ENCODE results near the gene ATP2B1. TPM values are rescaled to one million over a fixed set of nuclear protein-coding genes. Genes with fewer than 3 reads are reported as not detected.

Gene ATP2B1
- total RNA-seq, 1 donor from 2014 or later: 15.7 TPM

- no peak for DNase-seq (ENCODE audit: low read depth in 2 of 2)
Observed at GRCh38 chr12:89661706-89662330, 46.8 kb downstream of the ATP2B1 start.

GRCh38 chr12:89657739-89658138, 50.9 kb downstream of the ATP2B1 start:
- DNase-seq (ENCODE audit: low read depth in 2 of 2): no peak

DNA sequence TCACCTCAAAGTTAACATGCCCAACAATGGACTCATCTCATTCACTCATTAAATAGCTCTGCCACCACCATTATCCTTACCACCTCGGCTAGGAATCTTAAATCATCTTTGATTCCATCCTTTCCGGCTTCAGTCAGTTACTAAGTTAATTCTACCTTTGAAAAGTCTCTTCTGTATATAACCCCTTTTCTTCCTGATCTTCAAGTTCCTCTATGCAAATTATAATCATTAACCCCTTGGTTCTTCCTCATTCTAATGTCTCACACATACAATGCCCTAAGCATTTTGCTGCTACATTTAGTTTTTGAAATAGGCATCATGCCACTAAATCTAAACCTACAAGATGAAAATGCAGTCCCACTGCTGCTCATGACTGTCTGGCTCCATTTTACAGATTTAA, 51.6 kb downstream of the ATP2B1 start:
- DNase-seq (ENCODE audit: low read depth in 2 of 2): no peak

GRCh38 chr12:89655841-89656240, 52.8 kb downstream of the ATP2B1 start:
- DNase-seq (ENCODE audit: low read depth in 2 of 2): peak in 1 of 2 donors; percentile 27

DNA sequence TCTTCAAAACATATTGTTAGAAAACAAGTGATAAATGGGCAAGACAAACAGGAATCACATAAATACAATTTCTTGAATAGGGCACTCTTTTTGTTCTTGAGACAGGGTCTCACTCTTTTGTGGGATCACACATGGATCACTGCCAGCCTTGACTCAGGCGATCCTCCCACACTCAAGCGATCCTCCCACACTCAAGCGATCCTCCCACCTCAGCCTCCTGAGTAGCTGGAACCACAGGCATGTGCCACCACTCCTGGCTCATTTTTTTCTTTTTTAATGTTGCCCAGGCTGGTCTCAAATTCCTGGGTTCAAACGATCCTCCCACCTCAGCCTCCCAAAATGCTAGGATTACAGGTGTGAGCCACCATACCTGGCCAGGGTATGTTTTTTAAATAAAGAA, 57.4 kb downstream of the ATP2B1 start:
- DNase-seq (ENCODE audit: low read depth in 2 of 2): no peak

- DNase-seq (ENCODE audit: low read depth in 2 of 2): peak in 1 of 2 donors; percentile 15
Observed at GRCh38 chr12:89650239-89650638, 58.4 kb downstream of the ATP2B1 start.

GRCh38 chr12:89649820-89650219, 58.8 kb downstream of the ATP2B1 start:
- no peak for DNase-seq (ENCODE audit: low read depth in 2 of 2)

- no peak for DNase-seq (ENCODE audit: low read depth in 2 of 2)
Observed at GRCh38 chr12:89649139-89649538, 59.5 kb downstream of the ATP2B1 start.

DNA sequence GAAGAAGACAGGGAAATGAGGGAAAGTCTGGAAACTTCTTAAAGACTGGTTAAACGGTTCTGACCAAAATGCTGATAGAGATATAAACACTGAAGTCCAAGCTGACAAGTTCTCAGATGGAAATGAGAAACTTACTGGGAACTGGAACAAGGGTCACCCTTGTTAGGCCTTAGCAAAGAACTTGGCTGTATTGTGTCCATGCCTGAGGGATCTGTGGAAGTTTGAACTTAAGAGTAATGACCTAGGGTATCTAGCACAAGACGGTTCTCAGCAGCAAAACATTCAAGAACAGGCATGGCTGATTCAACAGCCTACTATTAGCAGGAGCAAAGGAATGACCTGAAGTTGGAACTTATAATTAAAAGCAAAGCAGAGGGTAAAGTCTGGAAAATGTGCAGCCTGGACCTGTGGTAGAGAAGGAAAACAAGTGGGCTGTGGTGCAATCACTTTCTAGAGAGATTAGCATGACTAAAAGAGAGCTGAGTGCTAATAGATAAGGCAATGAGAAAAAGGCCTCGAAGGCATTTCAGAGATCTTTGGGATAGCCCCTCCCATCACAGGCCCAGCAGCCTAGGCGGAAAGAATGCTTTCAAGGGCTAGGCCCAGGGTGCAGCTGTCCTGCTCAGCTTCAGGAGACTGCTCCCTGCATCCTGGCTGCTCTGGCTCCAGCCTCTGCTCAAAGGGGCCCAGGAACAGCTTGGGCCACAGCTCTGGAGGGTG, 60.3 kb downstream of the ATP2B1 start:
- DNase-seq (ENCODE audit: low read depth in 2 of 2): no peak

DNA sequence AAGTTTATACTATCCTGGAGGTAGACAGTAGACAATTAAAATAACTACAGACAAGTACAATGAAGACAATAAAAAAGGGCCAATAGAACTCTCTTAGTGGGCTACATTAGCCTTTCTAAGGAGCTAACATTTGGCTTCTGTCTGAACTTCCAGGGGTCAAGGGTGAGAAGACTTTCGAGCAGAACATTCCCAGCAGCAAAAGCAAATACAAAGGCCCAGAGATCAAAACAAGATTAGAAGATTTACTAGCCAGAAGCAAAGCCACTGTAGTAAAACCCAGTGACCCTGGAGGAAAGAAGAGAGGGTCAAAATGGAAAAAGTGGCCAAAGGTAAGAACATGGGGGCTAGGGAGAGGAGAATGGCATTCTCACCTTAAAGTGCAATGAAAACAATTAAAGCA, 63.2 kb downstream of the ATP2B1 start:
- DNase-seq (ENCODE audit: low read depth in 2 of 2): no peak

DNA sequence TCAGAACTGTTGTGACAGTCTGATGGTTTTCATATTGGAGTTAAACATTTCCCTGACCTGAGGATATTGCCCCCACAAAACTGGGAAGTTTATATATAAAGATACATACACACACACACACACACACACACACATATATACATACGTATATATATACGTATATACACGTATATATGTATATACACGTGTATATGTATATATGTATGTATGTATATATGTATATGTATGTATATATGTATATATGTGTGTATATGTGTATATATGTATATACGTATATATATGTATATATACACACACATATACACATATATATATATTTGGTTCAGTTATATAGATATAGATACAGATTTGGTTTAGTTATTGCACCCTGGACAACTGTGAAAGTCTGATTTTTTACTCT, 65.7 kb downstream of the ATP2B1 start:
- DNase-seq (ENCODE audit: low read depth in 2 of 2): no peak

- no peak for DNase-seq (ENCODE audit: low read depth in 2 of 2)
Observed at GRCh38 chr12:89636776-89637160, 71.9 kb downstream of the ATP2B1 start.

DNA sequence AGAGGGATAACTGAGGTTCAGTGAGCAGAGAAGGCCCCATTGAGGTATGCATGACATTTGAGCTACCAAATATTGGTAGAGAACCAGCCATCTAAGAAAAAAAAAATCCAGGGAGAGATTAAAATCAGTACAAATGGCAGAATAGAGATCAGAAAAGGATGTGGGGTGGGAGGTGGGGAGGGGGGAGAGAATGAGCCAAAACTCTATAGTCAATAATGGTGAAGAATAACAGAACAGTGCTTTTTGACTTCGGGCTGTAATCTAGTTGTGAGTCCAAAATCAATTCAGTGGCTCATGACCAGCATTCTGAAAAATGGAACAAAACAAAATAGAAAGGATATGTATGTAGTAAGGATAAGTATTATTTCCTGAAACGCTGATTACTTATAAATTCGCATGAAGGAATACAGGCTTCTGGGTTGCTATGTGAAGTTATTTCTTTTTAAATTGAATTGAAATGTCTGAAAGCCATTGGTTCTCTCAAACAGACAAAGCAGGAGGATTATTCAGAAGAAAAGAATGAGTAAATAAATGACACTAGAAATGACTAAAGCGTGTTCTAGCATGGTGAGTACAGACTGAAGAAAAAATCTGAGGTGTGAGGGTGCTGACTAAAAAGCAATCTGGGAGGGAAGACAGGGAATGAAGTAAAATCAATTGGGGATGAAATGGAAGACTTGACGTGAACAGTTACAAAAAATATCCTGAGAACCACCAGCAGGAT, 72.4 kb downstream of the ATP2B1 start:
- DNase-seq (ENCODE audit: low read depth in 2 of 2): no peak

- no peak for DNase-seq (ENCODE audit: low read depth in 2 of 2)
Observed at GRCh38 chr12:89634508-89634907, 74.1 kb downstream of the ATP2B1 start.

- DNase-seq (ENCODE audit: low read depth in 2 of 2): no peak
Observed at GRCh38 chr12:89632778-89633177, 75.9 kb downstream of the ATP2B1 start.

GRCh38 chr12:89622115-89622514, 86.5 kb downstream of the ATP2B1 start:
- DNase-seq (ENCODE audit: low read depth in 2 of 2): no peak

DNA sequence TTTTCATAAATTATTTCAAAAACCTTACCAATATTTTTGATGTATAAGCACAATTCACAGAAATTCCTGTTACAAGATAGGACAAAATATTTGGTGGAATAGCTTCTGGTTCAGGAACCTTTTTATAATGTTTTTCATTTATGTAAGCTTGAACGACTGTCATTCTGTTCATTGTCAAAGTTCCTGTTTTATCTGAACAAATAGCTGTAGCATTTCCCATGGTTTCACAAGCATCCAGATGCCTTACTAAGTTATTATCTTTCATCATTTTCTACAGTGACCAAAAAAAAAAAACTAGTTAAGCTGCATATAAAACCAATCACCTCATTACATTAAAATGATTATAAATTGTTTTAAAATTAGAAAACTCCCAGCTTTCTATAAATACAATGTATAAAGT, 87.1 kb downstream of the ATP2B1 start:
- peak in 1 of 2 donors; percentile 30 for DNase-seq (ENCODE audit: low read depth in 2 of 2)

DNA sequence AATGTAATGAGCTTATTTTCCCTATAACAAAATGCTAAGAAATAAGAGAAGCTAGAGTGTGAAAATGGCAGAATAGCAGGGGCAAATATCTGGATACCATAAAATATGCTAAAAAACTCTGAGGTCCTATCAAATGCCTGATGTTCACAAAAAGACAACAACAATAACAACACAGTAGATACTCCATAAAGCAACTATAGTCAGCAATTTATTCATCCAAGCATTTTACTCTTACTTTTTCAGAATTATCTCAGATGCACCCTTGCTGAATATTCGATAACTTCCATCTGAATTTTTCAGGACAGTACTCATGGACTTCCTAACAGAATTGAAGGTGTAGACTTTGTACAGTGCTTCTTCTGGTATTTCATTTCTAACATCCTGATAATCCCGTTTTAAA, 88.9 kb downstream of the ATP2B1 start:
- no peak for DNase-seq (ENCODE audit: low read depth in 2 of 2)

- DNase-seq (ENCODE audit: low read depth in 2 of 2): no peak
Observed at GRCh38 chr12:89618113-89618862, 90.3 kb downstream of the ATP2B1 start.

DNA sequence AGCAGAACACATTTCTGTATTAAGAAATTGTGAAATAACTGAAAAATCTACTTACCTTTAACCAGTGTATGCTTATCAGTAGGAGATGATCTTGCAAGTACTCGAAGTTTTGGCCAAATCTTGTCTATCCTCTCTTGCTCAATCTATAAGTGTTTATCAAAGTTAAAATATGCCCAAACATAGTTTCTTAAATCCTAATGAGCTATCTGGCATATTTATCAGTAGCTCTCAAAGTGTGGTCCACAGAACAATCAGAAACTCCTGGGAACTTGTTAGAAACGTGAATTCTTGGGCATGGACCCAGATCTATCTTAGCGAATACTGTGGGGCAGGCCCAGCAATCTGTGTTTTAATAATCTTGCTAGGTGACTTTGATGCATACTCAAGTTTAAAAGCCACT, 98.3 kb downstream of the ATP2B1 start:
- no peak for DNase-seq (ENCODE audit: low read depth in 2 of 2)

- DNase-seq (ENCODE audit: low read depth in 2 of 2): no peak
Observed at GRCh38 chr12:89603678-89604077, 105.0 kb downstream of the ATP2B1 start.

DNA sequence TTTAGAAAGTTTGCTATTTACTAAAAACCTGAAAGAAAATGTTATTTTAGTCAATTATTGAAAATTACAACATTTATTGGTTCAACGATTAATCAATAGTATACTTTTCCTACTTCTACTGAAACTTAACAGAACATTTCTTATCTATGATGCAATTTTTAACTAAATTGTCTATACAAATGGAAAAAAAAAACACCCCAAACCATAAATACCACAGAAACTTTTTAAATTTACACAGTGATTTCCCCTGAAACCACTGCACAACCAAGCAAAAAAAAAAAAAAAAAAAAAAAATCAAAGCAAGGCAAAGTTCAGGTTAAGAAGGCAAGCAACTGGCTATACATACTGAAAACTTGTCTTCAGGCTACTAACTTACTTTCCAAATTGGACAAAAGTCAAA, 110.9 kb downstream of the ATP2B1 start:
- DNase-seq (ENCODE audit: low read depth in 2 of 2): no peak

Measured in lung microvascular endothelial cell (primary cell).